ENCODE results near the gene DEAF1.

GRCh38 chr11:708511-708910 lies 13.5 kb upstream of the DEAF1 start:
- no peak for TF ChIP-seq CTCF (IDR thresholded peaks at IDR 0.05)
- no peak for TF ChIP-seq POLR2A (IDR thresholded peaks at IDR 0.05)

Data from body of pancreas (tissue), 4 donors.